Fibroblast of the aortic adventitia (primary cell): ENCODE results near the gene METTL22. TPM values are rescaled to one million over a fixed set of nuclear protein-coding genes. Genes with fewer than 3 reads are reported as not detected.

Experiments
- DNase-seq: peaks from one replicate; pipeline ENCODE4 v3.0.0-alpha.2; 2010; ENCODE audit warnings: low read depth
- H3K4me3 ChIP-seq: 2 replicates; pipeline ENCODE4 v1.5.1; 2011; ENCODE audit warnings: low read depth, mild to moderate bottlenecking, control low read depth, low read length, moderate library complexity
- CTCF ChIP-seq: IDR thresholded peaks from 2 replicates; pipeline ENCODE4 v1.5.1; 2011; ENCODE audit warnings: mild to moderate bottlenecking, low read length, control low read depth, inconsistent platforms; ENCODE audit not compliant: insufficient read depth
- total RNA-seq: library from RNA; depleted of rRNA; stranded (reverse); fragments of >200 nt; gene quantifications from 2 replicates; pipeline ENCODE4 v1.2.3, GENCODE V29; 2012; ENCODE audit warnings: low replicate concordance

Gene METTL22
- total RNA-seq, 1 donor = 21.7 TPM

DNA sequence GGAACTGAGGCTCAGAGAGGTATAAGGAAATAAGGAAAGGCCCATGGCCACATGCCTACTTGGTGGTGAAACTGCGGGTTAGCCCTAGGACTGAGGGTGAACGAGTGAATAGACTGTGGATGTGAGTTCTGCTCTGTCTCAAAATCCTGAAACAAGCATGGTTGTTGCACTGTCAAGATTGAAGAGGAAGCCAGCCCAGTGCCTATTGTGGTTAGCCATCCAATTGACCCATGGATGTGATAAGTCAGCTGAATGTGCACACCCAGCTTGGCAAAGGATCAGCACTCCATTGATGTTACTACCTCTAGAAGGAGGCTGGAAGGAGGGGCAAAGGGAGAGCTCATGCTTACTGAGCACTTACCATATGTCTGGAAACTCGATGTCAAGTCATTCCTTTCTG lies 35.6 kb upstream of the METTL22 start:
- no peak for DNase-seq
- no peak overlapping the region for H3K4me3 ChIP-seq
- TF ChIP-seq CTCF = no peak

DNA sequence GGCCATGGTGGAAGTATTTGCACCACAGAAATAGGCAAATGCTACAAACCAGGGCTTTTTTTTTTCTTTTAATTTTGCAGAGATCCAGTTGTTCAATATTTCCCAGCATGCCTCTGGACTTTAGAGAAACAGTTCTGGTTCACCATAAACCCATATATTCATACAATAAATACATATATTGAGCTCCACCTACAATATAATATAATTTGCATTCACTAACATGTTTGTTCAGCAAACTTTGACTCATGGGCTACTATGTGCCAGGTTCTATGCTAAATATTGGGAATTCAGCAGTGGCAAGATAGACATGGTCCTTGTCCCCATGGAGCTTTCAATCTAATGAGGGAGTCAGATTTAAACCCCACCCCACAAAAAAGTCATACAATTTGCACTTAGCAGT lies 34.4 kb upstream of the METTL22 start:
- DNase-seq = no peak
- no peak for TF ChIP-seq CTCF
- no peak overlapping the region for H3K4me3 ChIP-seq

DNA sequence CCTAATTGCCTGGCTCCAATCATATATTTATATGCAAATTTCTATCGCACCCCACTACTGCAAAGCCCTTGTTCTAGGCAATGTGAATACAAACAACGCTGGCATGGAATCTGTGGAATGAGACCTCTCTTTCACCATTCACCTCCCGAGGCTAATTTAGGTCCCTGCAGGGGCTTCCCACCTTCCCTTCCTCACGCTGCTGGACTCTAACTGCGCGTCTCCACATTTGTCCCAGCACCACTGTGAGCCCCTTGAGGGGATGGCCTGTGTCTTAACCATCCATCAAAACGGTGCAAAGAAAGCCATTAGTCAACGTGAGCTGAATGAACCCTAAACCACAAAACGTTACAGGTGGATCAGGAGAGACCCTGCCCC lies 32.8 kb upstream of the METTL22 start:
- no peak overlapping the region for H3K4me3 ChIP-seq
- no peak for DNase-seq
- no peak for TF ChIP-seq CTCF

DNA sequence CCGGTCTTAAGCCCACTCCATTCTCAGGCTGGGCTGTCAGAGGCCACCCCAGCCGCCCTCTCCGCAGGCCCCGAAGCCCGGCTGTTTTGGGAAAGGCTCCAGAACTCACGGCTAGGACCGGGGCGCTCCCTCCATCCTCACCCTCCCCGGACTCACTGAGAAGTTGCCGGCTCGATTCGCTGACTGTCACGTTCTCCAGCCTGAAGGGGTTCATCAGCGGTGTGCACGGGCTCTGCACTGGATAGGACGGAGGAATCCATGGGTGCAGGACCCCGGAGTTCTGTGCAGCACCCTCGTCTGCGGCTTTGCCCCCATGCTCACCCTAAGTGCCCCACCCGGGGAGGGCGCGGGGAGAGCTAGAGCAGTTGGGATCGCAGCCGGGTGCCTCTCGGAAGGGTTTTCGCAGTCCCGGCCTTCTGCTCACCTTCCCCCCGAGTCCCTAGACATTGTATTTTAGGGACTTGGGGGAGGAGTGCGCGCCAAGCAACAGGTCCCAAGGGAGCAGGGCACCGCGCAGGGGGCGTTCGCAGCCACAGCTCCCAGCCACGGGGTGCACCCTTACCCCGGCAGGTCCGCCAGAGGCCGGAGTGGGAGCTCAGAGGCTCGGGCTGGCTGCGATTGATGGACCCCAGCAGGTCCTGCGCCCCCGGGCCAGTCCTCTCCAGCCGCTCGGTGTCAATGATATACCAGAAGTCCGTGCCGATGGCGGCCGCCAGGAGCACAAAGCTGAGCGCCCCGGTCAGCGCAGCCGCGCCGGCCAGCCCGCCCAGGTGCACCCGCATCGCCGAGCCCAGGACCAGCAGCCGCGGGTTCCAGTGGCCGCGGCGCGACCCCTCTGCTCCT lies 32.2 kb upstream of the METTL22 start:
- no peak for TF ChIP-seq CTCF

GRCh38 chr16:8589900-8590688 lies 31.4 kb upstream of the METTL22 start, which contains the start of gene TMEM114:
Gene TMEM114 (minus strand): TSS chr16:8590511. CDS start chr16:8589838, 673 bp downstream.
- DNase-seq = no peak
- H3K4me3 ChIP-seq = no peak within 1 kb of the TSS
- no peak for TF ChIP-seq CTCF

More for the DNA sequence above, 32.2 kb upstream of the METTL22 start:
- H3K4me3 ChIP-seq = no peak overlapping the region
- DNase-seq = no peak

GRCh38 chr16:8590811-8591210 lies 30.7 kb upstream of the METTL22 start:
- DNase-seq = no peak
- no peak for TF ChIP-seq CTCF
- H3K4me3 ChIP-seq = no peak overlapping the region
